Cardiac septum (tissue), 1 donor: ENCODE data around the gene CPNE2. TPM values are rescaled to one million over a fixed set of nuclear protein-coding genes. Genes with fewer than 3 reads are reported as not detected.

ENCODE experiments used
- DNase-seq: peaks from one replicate; pipeline ENCODE4 v3.0.0-alpha.2; 2020; ENCODE audit warnings: low spot score
- intact Hi-C: fragments of 100-400 bp; cut with DNase I; formaldehyde crosslinking; loops from one replicate; pipeline ENCODE4 v1.14.0; 2022
- total RNA-seq: library from RNA; stranded (reverse); fragmentation: NEBNext Ultra II Directional; extraction: Animal tissue kit (Norgen Biotek cat#: 25700); gene quantifications from one replicate; pipeline ENCODE4 v1.2.1, GENCODE V29; 2021
- donor health status: DM: no; HTN: no; CAD: no.

CPNE2 gene
- total RNA-seq, 1 donor from 2014 or later = 9.6 TPM

- intact Hi-C loops = no loop called here
- no peak for DNase-seq
Observed at GRCh38 chr16:57153841-57154240, 61.5 kb downstream of the CPNE2 start.

GRCh38 chr16:57155702-57156350 lies 63.4 kb downstream of the CPNE2 start:
- no peak for DNase-seq
- intact Hi-C loops = no loop called here

GRCh38 chr16:57156351-57156703 lies 63.9 kb downstream of the CPNE2 start:
- intact Hi-C loops = no loop called here

GRCh38 chr16:57157533-57157932 lies 65.2 kb downstream of the CPNE2 start:
- intact Hi-C loops = no loop called here
- DNase-seq = no peak

More at GRCh38 chr16:57156351-57156703, 63.9 kb downstream of the CPNE2 start:
- no peak for DNase-seq

- intact Hi-C loops = no loop called here
Observed at GRCh38 chr16:57159447-57159846, 67.1 kb downstream of the CPNE2 start.

GRCh38 chr16:57163842-57164241 lies 71.5 kb downstream of the CPNE2 start:
- intact Hi-C loops = no loop called here
- DNase-seq = no peak

More at GRCh38 chr16:57159447-57159846, 67.1 kb downstream of the CPNE2 start:
- no peak for DNase-seq

GRCh38 chr16:57165483-57165882 lies 73.1 kb downstream of the CPNE2 start:
- no peak for DNase-seq
- intact Hi-C loops = no loop called here

- DNase-seq = no peak
- intact Hi-C loops = no loop called here
Observed at GRCh38 chr16:57165938-57166337, 73.6 kb downstream of the CPNE2 start.

- DNase-seq = no peak
- intact Hi-C loops = no loop called here
Observed at GRCh38 chr16:57166451-57166850, 74.1 kb downstream of the CPNE2 start.

GRCh38 chr16:57166951-57167350 lies 74.6 kb downstream of the CPNE2 start:
- DNase-seq = no peak
- intact Hi-C loops = no loop called here

GRCh38 chr16:57167538-57167937 lies 75.2 kb downstream of the CPNE2 start:
- no peak for DNase-seq
- intact Hi-C loops = no loop called here

GRCh38 chr16:57167953-57168352 lies 75.6 kb downstream of the CPNE2 start:
- intact Hi-C loops = loop anchor here (1.0 kb wide), 1 partner anchor 84 kb away; no protein-coding TSS in a partner anchor
- DNase-seq = no peak

- DNase-seq = no peak
- intact Hi-C loops = no loop called here
Observed at GRCh38 chr16:57169327-57169726, 76.9 kb downstream of the CPNE2 start.

GRCh38 chr16:57172721-57173290 lies 80.4 kb downstream of the CPNE2 start:
- no peak for DNase-seq
- intact Hi-C loops = no loop called here

GRCh38 chr16:57175896-57176295 lies 83.5 kb downstream of the CPNE2 start:
- no peak for DNase-seq
- intact Hi-C loops = no loop called here

- intact Hi-C loops = no loop called here
- DNase-seq = no peak
Observed at GRCh38 chr16:57178196-57178595, 85.8 kb downstream of the CPNE2 start.

- intact Hi-C loops = no loop called here
- no peak for DNase-seq
Observed at GRCh38 chr16:57178793-57179212, 86.4 kb downstream of the CPNE2 start.

GRCh38 chr16:57179215-57179828 lies 86.9 kb downstream of the CPNE2 start:
- no peak for DNase-seq
- intact Hi-C loops = no loop called here

- no peak for DNase-seq
- intact Hi-C loops = no loop called here
Observed at GRCh38 chr16:57184113-57184512, 91.7 kb downstream of the CPNE2 start.

- intact Hi-C loops = loop anchor here (5.0 kb wide), 2 partner anchors 62 to 117 kb away; partner anchors contain the start of gene ARL2BP
- DNase-seq = no peak
Observed at GRCh38 chr16:57184887-57185445, 92.6 kb downstream of the CPNE2 start.
